Measurements from ENCODE around the gene RBM20. TPM values are rescaled to one million over a fixed set of nuclear protein-coding genes. Genes with fewer than 3 reads are reported as not detected.
"Not testable (repeated sequence)": the region's sequence is repeated elsewhere in the genome, so short reads cannot be mapped to it uniquely, and the experiment has no call there.

Gene RBM20
- total RNA-seq, 2 experiments from 2014 or later: 0.40 to 0.50 TPM

DNA sequence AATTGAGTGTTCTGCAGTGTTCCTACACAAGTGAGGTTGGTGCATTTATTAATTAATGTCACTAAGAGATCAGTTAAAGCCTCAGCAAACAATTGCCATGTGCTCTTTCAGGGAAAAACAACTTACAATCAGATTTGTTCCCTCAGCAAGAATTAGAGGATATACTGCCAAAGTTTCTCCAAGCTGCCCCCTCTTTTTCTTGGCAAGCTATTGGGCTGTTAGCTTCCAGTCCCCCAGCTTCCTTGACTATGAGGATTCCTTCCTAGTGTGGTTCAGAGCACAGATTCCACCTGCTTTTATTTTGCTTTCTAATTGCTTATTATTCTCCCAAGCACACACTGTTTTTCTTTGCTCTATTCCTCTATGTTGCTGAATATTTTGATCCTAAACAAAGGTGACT lies 112.7 kb downstream of the RBM20 start:
- no peak for DNase-seq
- Mint-ChIP-seq H3K36me3 (ENCODE audit: low read depth) (no peaks in the 10 kb centered on the region), H3K9me3 (no peaks in the 10 kb centered on the region), H3K4me3 (no peak overlapping the region), H3K27ac (no peak overlapping the region), H3K4me1 (ENCODE audit: low read depth) (peaks cover 23% of the 10 kb centered on the region), H3K27me3 (ENCODE audit: low read depth) (no peaks in the 10 kb centered on the region)
- CTCF ChIA-PET: interaction anchor here (0.6 kb wide), 1 partner anchor 145 kb away, joined by 3 read pairs; no protein-coding TSS in a partner anchor
- intact Hi-C loops (cut with micrococcal nuclease): no loop called here

GRCh38 chr10:110757586-110757985 lies 113.5 kb downstream of the RBM20 start:
- intact Hi-C loops (cut with micrococcal nuclease): no loop called here
- no peak overlapping the region for H3K27ac Mint-ChIP-seq
- no peaks in the 10 kb centered on the region for H3K9me3 Mint-ChIP-seq
- peaks cover 18% of the 10 kb centered on the region for H3K4me1 Mint-ChIP-seq (ENCODE audit: low read depth)
- no peak for DNase-seq
- H3K36me3 Mint-ChIP-seq (ENCODE audit: low read depth): no peaks in the 10 kb centered on the region
- no peaks in the 10 kb centered on the region for H3K27me3 Mint-ChIP-seq (ENCODE audit: low read depth)
- CTCF ChIA-PET: interaction anchor here (0.6 to 0.9 kb wide), 2 partner anchors 153 to 300 kb away, joined by 3 to 5 read pairs; no protein-coding TSS in a partner anchor
- no peak overlapping the region for H3K4me3 Mint-ChIP-seq

DNA sequence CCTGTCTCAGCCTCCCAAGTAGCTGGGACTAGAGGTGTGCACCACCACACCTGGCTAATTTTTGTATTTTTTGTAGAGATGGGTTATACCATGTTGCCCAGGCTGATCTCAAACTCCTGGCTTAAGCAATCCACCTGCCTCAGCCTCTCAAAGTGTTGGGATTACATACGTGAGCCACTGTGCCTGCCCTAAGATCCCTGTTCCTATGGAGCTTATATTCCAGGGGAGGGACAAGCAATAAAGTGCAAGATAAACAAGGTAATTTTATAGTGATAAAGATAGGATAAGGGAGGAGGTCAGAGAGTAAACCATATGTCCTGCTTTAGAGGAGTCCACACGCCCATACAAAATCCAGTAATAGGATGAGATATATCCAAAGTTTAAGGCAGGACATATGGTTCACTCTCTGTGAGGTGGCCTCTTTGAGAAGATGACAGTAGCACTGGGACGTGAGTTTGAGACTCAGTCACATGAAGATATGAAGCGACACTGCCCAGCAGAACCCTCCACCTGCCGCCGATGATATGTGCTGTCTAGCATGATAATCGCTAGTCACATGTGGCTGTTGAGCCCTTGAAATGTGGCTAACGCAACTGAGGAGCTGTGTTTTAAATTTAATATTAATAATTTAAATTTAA lies 114.1 kb downstream of the RBM20 start:
- H3K4me3 Mint-ChIP-seq: no peak overlapping the region
- H3K4me1 Mint-ChIP-seq (ENCODE audit: low read depth): peaks cover 18% of the 10 kb centered on the region
- no peak for DNase-seq
- CTCF ChIA-PET: interaction anchor here (0.9 to 1.7 kb wide), 2 partner anchors 10 to 152 kb away, joined by 3 read pairs; no protein-coding TSS in a partner anchor
- no peaks in the 10 kb centered on the region for H3K27me3 Mint-ChIP-seq (ENCODE audit: low read depth)
- no peaks in the 10 kb centered on the region for H3K36me3 Mint-ChIP-seq (ENCODE audit: low read depth)
- H3K27ac Mint-ChIP-seq: no peak overlapping the region
- no peaks in the 10 kb centered on the region for H3K9me3 Mint-ChIP-seq
- intact Hi-C loops (cut with micrococcal nuclease): no loop called here

DNA sequence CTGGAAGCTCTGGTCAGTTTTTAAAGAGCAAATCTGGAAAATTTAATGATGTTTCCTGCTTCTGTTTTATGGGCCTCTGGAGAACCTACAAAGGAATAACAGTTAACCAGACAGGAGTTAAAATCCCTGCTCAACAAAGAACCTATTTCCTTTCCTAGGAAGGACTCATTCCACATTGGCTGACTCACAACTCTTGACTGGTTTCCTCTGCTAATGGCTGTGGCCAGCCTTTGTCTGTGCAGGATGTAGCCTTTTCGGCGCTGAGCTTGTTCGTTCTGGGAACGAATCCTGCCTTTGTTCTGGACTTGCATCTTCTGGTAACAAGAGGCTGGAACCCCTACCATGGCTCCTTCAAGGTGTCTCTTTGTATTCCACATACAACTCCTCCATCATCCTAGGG lies 114.8 kb downstream of the RBM20 start:
- intact Hi-C loops (cut with micrococcal nuclease): no loop called here
- no peak overlapping the region for H3K4me3 Mint-ChIP-seq
- peaks cover 12% of the 10 kb centered on the region for H3K4me1 Mint-ChIP-seq (ENCODE audit: low read depth)
- no peak overlapping the region for H3K27ac Mint-ChIP-seq
- H3K36me3 Mint-ChIP-seq (ENCODE audit: low read depth): no peaks in the 10 kb centered on the region
- CTCF ChIA-PET: interaction anchor here (1.4 to 1.7 kb wide), 2 partner anchors 11 kb away, joined by 3 to 4 read pairs; no protein-coding TSS in a partner anchor
- no peak for DNase-seq
- no peaks in the 10 kb centered on the region for H3K27me3 Mint-ChIP-seq (ENCODE audit: low read depth)
- no peaks in the 10 kb centered on the region for H3K9me3 Mint-ChIP-seq

DNA sequence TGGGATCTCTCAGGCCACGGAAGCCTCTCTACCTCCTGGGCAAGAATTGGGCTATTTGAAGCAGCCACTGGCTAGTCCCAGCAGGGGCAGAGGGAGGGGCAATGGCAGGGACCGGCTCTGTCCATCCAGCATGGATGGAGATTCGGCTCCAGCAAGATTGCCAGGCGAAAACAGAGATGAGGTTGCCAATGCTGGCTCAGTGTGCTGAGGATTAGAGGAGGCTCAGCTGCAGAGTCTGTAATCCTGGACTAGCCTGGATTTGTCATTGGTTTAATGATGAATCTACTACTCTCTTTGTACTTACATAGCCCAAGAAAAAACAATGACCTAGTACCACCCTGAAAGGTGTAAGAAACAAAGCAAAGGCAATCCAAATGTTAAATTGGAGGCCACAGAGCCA lies 115.4 kb downstream of the RBM20 start:
- CTCF ChIA-PET: interaction anchor here (0.9 to 1.7 kb wide), 3 partner anchors 10 to 13 kb away, joined by 3 to 4 read pairs (median 3); no protein-coding TSS in a partner anchor
- Mint-ChIP-seq H3K9me3 (no peaks in the 10 kb centered on the region), H3K4me1 (ENCODE audit: low read depth) (peaks cover 8% of the 10 kb centered on the region), H3K36me3 (ENCODE audit: low read depth) (no peaks in the 10 kb centered on the region), H3K27ac (no peak overlapping the region), H3K4me3 (no peak overlapping the region), H3K27me3 (ENCODE audit: low read depth) (no peaks in the 10 kb centered on the region)
- DNase-seq: no peak
- intact Hi-C loops (cut with micrococcal nuclease): no loop called here

DNA sequence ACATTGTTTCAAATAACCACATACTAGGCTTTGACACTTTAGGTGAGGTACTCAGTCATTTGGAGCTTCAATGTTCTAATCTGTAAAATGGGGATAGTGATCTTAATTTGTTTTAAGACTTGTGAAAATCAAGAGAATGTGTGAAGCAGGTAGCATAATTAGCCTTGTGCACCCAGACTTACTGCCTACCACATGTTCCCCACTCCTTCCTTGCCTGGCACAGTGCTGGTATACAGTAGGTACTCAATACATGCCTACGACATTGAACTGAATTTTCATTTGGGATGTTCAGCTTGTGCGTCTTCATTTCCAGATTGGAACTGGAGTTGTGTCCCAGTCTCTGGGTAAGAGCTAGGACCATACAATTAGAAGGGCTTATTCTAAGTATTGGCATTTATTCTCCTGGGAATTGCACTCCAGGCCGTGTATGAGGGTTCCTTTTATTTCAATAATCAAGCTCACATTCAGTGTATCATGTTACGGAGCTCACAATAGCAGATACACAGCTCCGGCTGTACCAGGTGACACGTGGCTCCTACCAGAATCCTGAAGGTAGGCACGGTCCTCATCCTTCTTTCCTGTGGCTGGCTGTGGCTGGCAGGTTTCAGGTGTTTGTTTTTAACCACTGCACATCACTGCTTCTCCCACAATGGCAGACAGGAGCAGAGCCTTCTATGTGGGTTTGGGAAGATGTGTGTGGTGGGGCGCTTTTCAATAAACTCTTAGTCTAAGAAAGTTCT lies 118.1 kb downstream of the RBM20 start:
- Mint-ChIP-seq H3K36me3 (ENCODE audit: low read depth) (no peaks in the 10 kb centered on the region), H3K27ac (no peak overlapping the region), H3K4me1 (ENCODE audit: low read depth) (peaks cover 12% of the 10 kb centered on the region), H3K4me3 (no peak overlapping the region), H3K27me3 (ENCODE audit: low read depth) (no peaks in the 10 kb centered on the region), H3K9me3 (no peaks in the 10 kb centered on the region)
- CTCF ChIA-PET: no interaction called here
- intact Hi-C loops (cut with micrococcal nuclease): no loop called here
- DNase-seq: no peak

DNA sequence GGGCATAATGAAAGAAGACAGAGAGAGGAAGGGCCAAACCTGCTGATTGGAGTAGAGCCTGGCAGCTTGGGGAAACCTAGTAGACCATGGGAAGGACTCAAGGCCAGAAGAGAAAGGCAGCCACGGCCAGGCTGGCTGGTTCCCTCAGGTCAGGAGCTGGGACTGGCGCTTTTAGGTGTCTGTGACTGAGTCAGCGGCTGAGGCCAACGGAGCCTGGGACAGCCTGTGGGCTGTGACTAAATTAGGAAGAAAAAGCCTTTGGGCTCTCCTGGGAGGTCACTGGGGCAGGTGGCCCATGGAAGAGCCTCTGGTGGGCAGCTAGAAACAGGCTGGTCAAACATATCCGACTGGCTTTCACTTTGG lies 118.7 kb downstream of the RBM20 start:
- intact Hi-C loops (cut with micrococcal nuclease): no loop called here
- no peaks in the 10 kb centered on the region for H3K27me3 Mint-ChIP-seq (ENCODE audit: low read depth)
- peaks cover 12% of the 10 kb centered on the region for H3K4me1 Mint-ChIP-seq (ENCODE audit: low read depth)
- H3K9me3 Mint-ChIP-seq: no peaks in the 10 kb centered on the region
- H3K27ac Mint-ChIP-seq: no peak overlapping the region
- CTCF ChIA-PET: no interaction called here
- no peak overlapping the region for H3K4me3 Mint-ChIP-seq
- no peaks in the 10 kb centered on the region for H3K36me3 Mint-ChIP-seq (ENCODE audit: low read depth)
- DNase-seq: no peak

DNA sequence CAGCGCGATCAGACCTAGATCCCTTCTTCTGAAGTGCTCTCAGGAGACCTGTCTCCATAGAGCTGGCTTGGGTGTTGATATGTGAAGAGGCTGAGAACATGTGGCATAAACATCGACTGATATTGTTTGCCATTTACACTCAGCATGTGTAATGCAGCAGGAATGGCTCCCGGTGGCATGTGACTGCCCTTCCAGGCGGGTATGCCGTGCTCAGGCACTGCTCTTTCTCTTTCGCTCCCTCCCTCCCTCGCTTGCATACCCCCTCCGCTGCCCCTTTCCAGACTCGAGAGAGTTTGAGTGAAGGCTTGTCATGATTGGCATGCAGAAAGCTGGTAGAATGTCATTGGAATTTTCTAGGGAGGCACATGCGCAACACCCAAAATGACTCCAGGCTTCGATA lies 120.2 kb downstream of the RBM20 start:
- Mint-ChIP-seq H3K27me3 (ENCODE audit: low read depth) (no peaks in the 10 kb centered on the region), H3K9me3 (no peaks in the 10 kb centered on the region), H3K27ac (no peak overlapping the region), H3K36me3 (ENCODE audit: low read depth) (no peaks in the 10 kb centered on the region), H3K4me3 (no peak overlapping the region), H3K4me1 (ENCODE audit: low read depth) (peaks cover 12% of the 10 kb centered on the region)
- CTCF ChIA-PET: no interaction called here
- DNase-seq: no peak
- intact Hi-C loops (cut with micrococcal nuclease): no loop called here

DNA sequence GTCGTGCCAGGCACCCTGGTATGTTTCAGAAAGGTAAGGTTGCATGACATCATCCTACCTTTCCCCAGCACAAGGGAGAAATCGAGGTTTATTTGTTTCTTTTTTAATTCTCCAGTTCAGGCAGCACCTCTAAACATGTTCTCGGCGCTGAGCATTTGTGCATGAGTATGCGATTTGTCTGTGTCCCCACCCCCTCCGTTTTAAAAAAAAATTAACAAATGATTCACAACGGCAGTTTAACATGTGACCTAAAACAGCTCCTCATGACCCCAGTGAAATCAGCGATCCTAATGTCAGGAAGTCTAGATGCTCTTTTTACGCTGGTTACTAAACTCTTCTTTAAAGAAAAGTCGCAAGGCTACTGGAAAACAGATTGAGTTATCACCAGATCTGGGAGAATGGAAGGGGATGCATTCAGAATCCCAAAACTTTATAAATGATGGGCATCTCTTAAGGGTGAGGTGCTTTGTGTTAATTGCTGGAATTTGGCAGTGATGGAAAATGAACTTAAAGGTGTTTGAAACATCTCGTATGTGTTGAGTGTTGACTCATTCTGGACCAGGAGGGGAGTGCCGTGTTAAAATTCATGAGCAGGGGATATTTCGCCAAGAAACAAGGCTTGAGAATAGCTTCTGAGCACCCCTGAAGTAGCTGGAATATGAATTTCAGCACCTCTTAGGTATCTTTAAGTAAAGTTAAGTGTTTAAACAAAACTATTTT lies 120.8 kb downstream of the RBM20 start:
- H3K4me1 Mint-ChIP-seq (ENCODE audit: low read depth): peaks cover 12% of the 10 kb centered on the region
- CTCF ChIA-PET: no interaction called here
- no peak overlapping the region for H3K4me3 Mint-ChIP-seq

GRCh38 chr10:110765513-110766319 lies 121.6 kb downstream of the RBM20 start:
- CTCF ChIA-PET: interaction anchor here (1.0 to 1.1 kb wide), 2 partner anchors 9 to 43 kb away, joined by 3 read pairs; no protein-coding TSS in a partner anchor
- H3K4me1 Mint-ChIP-seq (ENCODE audit: low read depth): peaks cover 12% of the 10 kb centered on the region
- H3K27me3 Mint-ChIP-seq (ENCODE audit: low read depth): no peaks in the 10 kb centered on the region
- no peak overlapping the region for H3K27ac Mint-ChIP-seq
- H3K4me3 Mint-ChIP-seq: no peak overlapping the region
- no peaks in the 10 kb centered on the region for H3K9me3 Mint-ChIP-seq
- H3K36me3 Mint-ChIP-seq (ENCODE audit: low read depth): no peaks in the 10 kb centered on the region
- no peak for DNase-seq
- intact Hi-C loops (cut with micrococcal nuclease): no loop called here

More for the DNA sequence above, 120.8 kb downstream of the RBM20 start:
- DNase-seq: no peak
- peak overlapping the region; percentile 1 for H3K27ac Mint-ChIP-seq
- H3K27me3 Mint-ChIP-seq (ENCODE audit: low read depth): no peaks in the 10 kb centered on the region
- H3K9me3 Mint-ChIP-seq: no peaks in the 10 kb centered on the region
- no peaks in the 10 kb centered on the region for H3K36me3 Mint-ChIP-seq (ENCODE audit: low read depth)
- intact Hi-C loops (cut with micrococcal nuclease): no loop called here

DNA sequence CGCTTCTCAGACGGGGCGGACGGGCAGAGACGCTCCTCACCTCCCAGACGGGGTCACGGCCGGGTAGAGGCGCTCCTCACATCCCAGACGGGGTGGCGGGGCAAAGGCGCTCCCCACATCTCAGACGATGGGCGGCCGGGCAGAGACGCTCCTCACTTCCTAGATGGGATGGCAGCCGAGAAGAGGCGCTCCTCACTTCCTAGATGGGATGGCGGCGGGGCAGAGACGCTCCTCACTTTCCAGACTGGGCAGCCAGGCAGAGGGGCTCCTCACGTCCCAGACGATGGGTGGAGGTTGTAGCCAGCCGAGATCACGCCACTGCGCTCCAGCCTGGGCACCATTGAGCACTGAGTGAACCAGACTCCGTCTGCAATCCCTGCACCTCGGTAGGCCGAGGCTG lies 123.5 kb downstream of the RBM20 start:
- DNase-seq; H3K27me3 Mint-ChIP-seq (ENCODE audit: low read depth); H3K27ac Mint-ChIP-seq; H3K9me3 Mint-ChIP-seq; H3K36me3 Mint-ChIP-seq (ENCODE audit: low read depth); H3K4me3 Mint-ChIP-seq; CTCF ChIA-PET; intact Hi-C loops (cut with micrococcal nuclease): not testable (repeated sequence)
- peaks cover 12% of the 10 kb centered on the region for H3K4me1 Mint-ChIP-seq (ENCODE audit: low read depth)

GRCh38 chr10:110770243-110770642 lies 126.1 kb downstream of the RBM20 start:
- H3K27ac Mint-ChIP-seq: no peak overlapping the region
- no peaks in the 10 kb centered on the region for H3K9me3 Mint-ChIP-seq
- H3K4me3 Mint-ChIP-seq: no peak overlapping the region
- intact Hi-C loops (cut with micrococcal nuclease): loop anchor here (5.0 kb wide), 1 partner anchor 358 kb away; no protein-coding TSS in a partner anchor
- no peaks in the 10 kb centered on the region for H3K36me3 Mint-ChIP-seq (ENCODE audit: low read depth)
- CTCF ChIA-PET: interaction anchor here (1.1 kb wide), 1 partner anchor 11 kb away, joined by 4 read pairs; no protein-coding TSS in a partner anchor
- H3K4me1 Mint-ChIP-seq (ENCODE audit: low read depth): peaks cover 30% of the 10 kb centered on the region
- no peak for DNase-seq
- no peaks in the 10 kb centered on the region for H3K27me3 Mint-ChIP-seq (ENCODE audit: low read depth)
